ENCODE data around the gene USP20.

USP20 gene

GRCh38 chr9:129894120-129894823 lies 59.0 kb downstream of the USP20 start:
- no peak for ATAC-seq
- no peak for TF ChIP-seq TSHZ2 (CRISPR knock-in tag; IDR thresholded peaks at IDR 0.05)
- TF ChIP-seq ESRRG (CRISPR knock-in tag; IDR thresholded peaks at IDR 0.05) = no peak
- no peak for TF ChIP-seq GLIS3 (CRISPR knock-in tag; IDR thresholded peaks at IDR 0.05)
- TF ChIP-seq BACH2 (CRISPR knock-in tag; IDR thresholded peaks at IDR 0.05; ENCODE audit: borderline replicate concordance) = no peak

- no peak for ATAC-seq
- TF ChIP-seq ZNF8 (CRISPR knock-in tag; IDR thresholded peaks at IDR 0.05) (no peak), ARNTL (CRISPR knock-in tag; IDR thresholded peaks at IDR 0.05; ENCODE audit: borderline replicate concordance, low read depth) (no peak), ZNF70 (CRISPR knock-in tag; IDR thresholded peaks at IDR 0.05) (no peak), RARB (CRISPR knock-in tag; IDR thresholded peaks at IDR 0.05) (no peak), SNAI2 (CRISPR knock-in tag; IDR thresholded peaks at IDR 0.05) (no peak)
Observed at GRCh38 chr9:129895376-129896268, 60.4 kb downstream of the USP20 start.

- no peak for ATAC-seq
- TF ChIP-seq ZC3H10 (CRISPR knock-in tag; IDR thresholded peaks at IDR 0.05) (no peak), CREB5 (CRISPR knock-in tag; IDR thresholded peaks at IDR 0.05; ENCODE audit: low read depth) (no peak), POU6F1 (CRISPR knock-in tag; IDR thresholded peaks at IDR 0.05; ENCODE audit: borderline replicate concordance, low read depth) (no peak), ZNF8 (CRISPR knock-in tag; IDR thresholded peaks at IDR 0.05) (no peak), ESRRG (CRISPR knock-in tag; IDR thresholded peaks at IDR 0.05) (no peak), BACH2 (CRISPR knock-in tag; IDR thresholded peaks at IDR 0.05; ENCODE audit: borderline replicate concordance) (no peak), TOX (CRISPR knock-in tag; IDR thresholded peaks at IDR 0.05; ENCODE audit: borderline replicate concordance) (no peak), SNAI2 (CRISPR knock-in tag; IDR thresholded peaks at IDR 0.05) (no peak), TSHZ2 (CRISPR knock-in tag; IDR thresholded peaks at IDR 0.05) (no peak), CSRNP3 (CRISPR knock-in tag; IDR thresholded peaks at IDR 0.05) (no peak), PATZ1 (CRISPR knock-in tag; IDR thresholded peaks at IDR 0.05; ENCODE audit: borderline replicate concordance) (no peak), CSDC2 (CRISPR knock-in tag; IDR thresholded peaks at IDR 0.05) (no peak), PPARA (CRISPR knock-in tag; IDR thresholded peaks at IDR 0.05; ENCODE audit: borderline replicate concordance) (no peak), OSR1 (CRISPR knock-in tag; IDR thresholded peaks at IDR 0.05) (no peak), TCF4 (CRISPR knock-in tag; IDR thresholded peaks at IDR 0.05; ENCODE audit: borderline replicate concordance) (no peak), ZNF565 (CRISPR knock-in tag; conservative IDR thresholded peaks at IDR 0.05; ENCODE audit: low read depth) (no peak), ZFP30 (CRISPR knock-in tag; IDR thresholded peaks at IDR 0.05) (no peak), ISL1 (CRISPR knock-in tag; IDR thresholded peaks at IDR 0.05) (no peak), ARNTL (CRISPR knock-in tag; IDR thresholded peaks at IDR 0.05; ENCODE audit: borderline replicate concordance, low read depth) (no peak), RARB (CRISPR knock-in tag; IDR thresholded peaks at IDR 0.05) (no peak)
Observed at GRCh38 chr9:129897263-129897662, 62.0 kb downstream of the USP20 start.
